ENCODE measurements around the gene HK2.
"Not testable (repeated sequence)": the region's sequence is repeated elsewhere in the genome, so short reads cannot be mapped to it uniquely, and the experiment has no call there.

DNA sequence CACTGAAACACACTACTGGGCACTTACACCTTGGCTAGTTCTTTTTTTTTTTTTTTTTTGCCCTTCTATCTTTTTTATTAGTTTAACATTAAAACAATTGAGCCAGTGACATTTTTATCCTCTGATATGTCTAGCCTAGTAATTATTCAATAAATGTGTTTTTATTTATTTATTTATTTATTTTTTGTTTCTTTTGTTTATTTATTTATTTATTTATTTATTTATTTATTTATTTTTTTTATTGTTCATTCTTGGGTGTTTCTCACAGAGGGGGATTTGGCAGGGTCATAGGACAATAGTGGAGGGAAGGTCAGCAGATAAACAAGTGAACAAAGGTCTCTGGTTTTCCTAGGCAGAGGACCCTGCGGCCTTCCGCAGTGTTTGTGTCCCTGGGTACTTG is 39.0 kb upstream of the HK2 start:
- TF ChIP-seq CTCF (IDR thresholded peaks at IDR 0.05; ENCODE audit: borderline replicate concordance, extremely low read depth, low read length, poor library complexity, severe bottlenecking); EZH2 (IDR thresholded peaks at IDR 0.05; ENCODE audit: borderline replicate concordance, low read depth, low read length, severe bottlenecking): not testable (repeated sequence)

Measured in DND-41 (cell line).